WTC11 (cell line): ENCODE measurements around the gene MYOM1. TPM values are rescaled to one million over a fixed set of nuclear protein-coding genes. Genes with fewer than 3 reads are reported as not detected.

ENCODE experiments used
- ATAC-seq: fragments of 200-7000 bp; cut with Tn5 transposase; 2 replicates; pipeline ENCODE4 v1.10.0; 2021; ENCODE audit warnings: mild to moderate bottlenecking, moderate library complexity
- CTCF ChIA-PET: fragments of 300-600 bp; sonication (Branson Sonifier 250); formaldehyde crosslinking; loops from one replicate; lab custom pipeline; 2021; ENCODE audit warnings: antibody characterized with exemption; lab: Charles Lee
- POLR2A ChIA-PET: fragments of 350-600 bp; sonication (Branson Sonifier 250); formaldehyde crosslinking; loops from one replicate; lab custom pipeline; 2021; ENCODE audit warnings: antibody characterized with exemption; lab: Charles Lee
- DNase-seq: peaks from one replicate; pipeline ENCODE4 v3.0.0; 2021; ENCODE audit warnings: low spot score
- H3K27ac Mint-ChIP-seq: 2 replicates; pipeline ENCODE4 v1.8.0; 2021; ENCODE audit warnings: mixed read lengths
- H3K27me3 Mint-ChIP-seq: 2 replicates; pipeline ENCODE4 v1.8.0; 2021; ENCODE audit warnings: low read depth, mild to moderate bottlenecking, moderate library complexity, mixed read lengths
- H3K36me3 Mint-ChIP-seq: 2 replicates; pipeline ENCODE4 v1.8.0; 2021; ENCODE audit warnings: mixed read lengths
- H3K4me1 Mint-ChIP-seq: 2 replicates; pipeline ENCODE4 v1.8.0; 2022; ENCODE audit warnings: mixed read lengths
- H3K4me3 Mint-ChIP-seq: 2 replicates; pipeline ENCODE4 v1.8.0; 2021; ENCODE audit warnings: mild to moderate bottlenecking, moderate library complexity, mixed read lengths
- H3K9me3 Mint-ChIP-seq: 2 replicates; pipeline ENCODE4 v1.8.0; 2021; ENCODE audit warnings: mixed read lengths
- CBFB ChIP-seq: sonication (generic); formaldehyde crosslinking; IDR thresholded peaks from 2 replicates; pipeline ENCODE4 v1.8.1; 2022; ENCODE audit warnings: mild to moderate bottlenecking, low read depth, missing genetic modification reagents
- CREB1 ChIP-seq: sonication (generic); formaldehyde crosslinking; IDR thresholded peaks from 2 replicates; pipeline ENCODE4 v1.8.0; 2023; ENCODE audit warnings: mild to moderate bottlenecking, missing genetic modification reagents
- ETV6 ChIP-seq: sonication (generic); formaldehyde crosslinking; IDR thresholded peaks from 2 replicates; pipeline ENCODE4 v1.8.1; 2022; ENCODE audit warnings: mild to moderate bottlenecking, missing genetic modification reagents
- GRHL2 ChIP-seq: fragments of 250-450 bp; sonication (Bioruptor Pico); IDR thresholded peaks from 2 replicates; pipeline ENCODE4 v1.8.0; 2022; ENCODE audit warnings: mild to moderate bottlenecking, moderate library complexity; ENCODE audit not compliant: insufficient replicate concordance, severe bottlenecking
- MYBL2 ChIP-seq: sonication (generic); formaldehyde crosslinking; IDR thresholded peaks from 2 replicates; pipeline ENCODE4 v1.8.1; 2023; ENCODE audit warnings: mild to moderate bottlenecking, moderate library complexity, missing genetic modification reagents
- NR1H2 ChIP-seq: sonication (generic); formaldehyde crosslinking; IDR thresholded peaks from 2 replicates; pipeline ENCODE4 v1.9.0; 2021; ENCODE audit warnings: mild to moderate bottlenecking, moderate library complexity, missing genetic modification reagents
- RELA ChIP-seq: sonication (generic); formaldehyde crosslinking; IDR thresholded peaks from 2 replicates; pipeline ENCODE4 v1.8.1; 2022; ENCODE audit warnings: missing genetic modification reagents, mild to moderate bottlenecking, borderline replicate concordance
- ZNF232 ChIP-seq: sonication (generic); formaldehyde crosslinking; IDR thresholded peaks from 2 replicates; pipeline ENCODE4 v1.8.0; 2022; ENCODE audit warnings: mild to moderate bottlenecking, missing genetic modification reagents
- total RNA-seq: library from RNA; stranded (reverse); gene quantifications from 3 replicates; pipeline ENCODE4 v1.2.3, GENCODE V29; 2021
- TF ChIP-seq, protein P1 (sequence below): sonication (generic); formaldehyde crosslinking; IDR thresholded peaks from 2 replicates; pipeline ENCODE4 v1.8.0; 2022; ENCODE audit warnings: mild to moderate bottlenecking, missing genetic modification reagents
- TF ChIP-seq, protein P2 (sequence below): sonication (generic); formaldehyde crosslinking; IDR thresholded peaks from 2 replicates; pipeline ENCODE4 v1.8.1; 2023; ENCODE audit warnings: mild to moderate bottlenecking, missing genetic modification reagents
- TF ChIP-seq, protein P3 (sequence below): sonication (generic); formaldehyde crosslinking; IDR thresholded peaks from 2 replicates; pipeline ENCODE4 v1.8.1; 2022; ENCODE audit warnings: missing genetic modification reagents, borderline replicate concordance
- TF ChIP-seq, protein P4 (sequence below): sonication (generic); formaldehyde crosslinking; conservative IDR thresholded peaks from 2 replicates; pipeline ENCODE4 v1.8.1; 2022; ENCODE audit warnings: mild to moderate bottlenecking, missing genetic modification reagents
- TF ChIP-seq, protein P5 (sequence below): sonication (generic); formaldehyde crosslinking; IDR thresholded peaks from 2 replicates; pipeline ENCODE4 v1.8.0; 2023; ENCODE audit warnings: mild to moderate bottlenecking, missing genetic modification reagents
- TF ChIP-seq, protein P6 (sequence below): sonication (generic); formaldehyde crosslinking; IDR thresholded peaks from 2 replicates; pipeline ENCODE4 v1.8.1; 2022; ENCODE audit warnings: low read depth, mild to moderate bottlenecking, moderate library complexity, missing genetic modification reagents, borderline replicate concordance
- TF ChIP-seq, protein P7 (sequence below): sonication (generic); formaldehyde crosslinking; IDR thresholded peaks from 2 replicates; pipeline ENCODE4 v1.8.0; 2022; ENCODE audit warnings: mild to moderate bottlenecking, missing genetic modification reagents
- TF ChIP-seq, protein P8 (sequence below): sonication (generic); formaldehyde crosslinking; IDR thresholded peaks from 2 replicates; pipeline ENCODE4 v1.8.1; 2022; ENCODE audit warnings: low read depth, missing genetic modification reagents, borderline replicate concordance
- TF ChIP-seq, protein P9 (sequence below): fragments of 250-450 bp; sonication (Bioruptor Pico); conservative IDR thresholded peaks from 2 replicates; pipeline ENCODE4 v1.9.0; 2021; ENCODE audit warnings: mild to moderate bottlenecking

The MYOM1 gene
- total RNA-seq, 1 experiment from 2014 or later = 0.35 TPM

DNA sequence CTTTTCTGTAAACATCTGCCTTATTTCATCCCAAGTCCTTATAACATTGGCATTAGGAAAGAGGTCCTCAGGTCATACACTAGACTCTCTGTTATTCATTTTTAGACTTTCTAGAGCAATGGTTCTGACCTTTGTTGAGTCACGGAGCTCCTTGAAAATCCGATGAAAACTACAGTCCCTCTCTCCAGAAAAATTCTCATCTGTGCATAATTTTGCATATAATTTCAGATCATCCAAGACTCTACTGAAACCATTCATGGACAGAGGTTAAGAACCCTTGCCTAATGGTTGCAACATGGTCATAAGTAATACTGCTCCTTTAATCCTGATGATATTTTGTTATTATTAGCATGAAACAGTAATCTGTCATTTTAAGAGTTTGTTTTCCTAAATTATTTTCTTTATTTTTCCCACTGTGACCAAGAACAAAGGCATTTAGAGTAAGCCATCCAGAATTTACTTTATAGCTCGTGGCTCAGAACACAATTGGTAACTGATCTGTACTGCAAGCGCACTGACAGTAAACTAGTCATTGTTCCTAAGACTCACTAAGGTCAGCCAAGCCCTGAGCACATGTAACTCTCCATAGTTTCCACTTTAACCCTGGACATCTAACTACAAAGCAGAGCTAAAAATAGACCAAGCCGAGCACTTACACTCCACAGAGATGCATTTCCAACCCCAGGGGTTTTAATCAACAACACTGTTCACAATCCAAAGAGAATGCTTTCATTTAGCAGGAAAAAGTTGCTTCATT is 8.4 kb downstream of the MYOM1 start:
- no peak overlapping the region for H3K4me3 Mint-ChIP-seq
- H3K27ac Mint-ChIP-seq = no peak overlapping the region
- no peak for DNase-seq
- peaks cover 4% of the 10 kb centered on the region; the same call in 1 of the 2 replicates for H3K9me3 Mint-ChIP-seq
- no peak for TF ChIP-seq NR1H2
- peaks cover 15% of the 10 kb centered on the region for H3K4me1 Mint-ChIP-seq
- ATAC-seq = no peak
- H3K36me3 Mint-ChIP-seq = no peaks in the 10 kb centered on the region
- H3K27me3 Mint-ChIP-seq = no peaks in the 10 kb centered on the region; the same call in 1 of the 2 replicates
- CTCF ChIA-PET = no interaction called here
- POLR2A ChIA-PET = no interaction called here

DNA sequence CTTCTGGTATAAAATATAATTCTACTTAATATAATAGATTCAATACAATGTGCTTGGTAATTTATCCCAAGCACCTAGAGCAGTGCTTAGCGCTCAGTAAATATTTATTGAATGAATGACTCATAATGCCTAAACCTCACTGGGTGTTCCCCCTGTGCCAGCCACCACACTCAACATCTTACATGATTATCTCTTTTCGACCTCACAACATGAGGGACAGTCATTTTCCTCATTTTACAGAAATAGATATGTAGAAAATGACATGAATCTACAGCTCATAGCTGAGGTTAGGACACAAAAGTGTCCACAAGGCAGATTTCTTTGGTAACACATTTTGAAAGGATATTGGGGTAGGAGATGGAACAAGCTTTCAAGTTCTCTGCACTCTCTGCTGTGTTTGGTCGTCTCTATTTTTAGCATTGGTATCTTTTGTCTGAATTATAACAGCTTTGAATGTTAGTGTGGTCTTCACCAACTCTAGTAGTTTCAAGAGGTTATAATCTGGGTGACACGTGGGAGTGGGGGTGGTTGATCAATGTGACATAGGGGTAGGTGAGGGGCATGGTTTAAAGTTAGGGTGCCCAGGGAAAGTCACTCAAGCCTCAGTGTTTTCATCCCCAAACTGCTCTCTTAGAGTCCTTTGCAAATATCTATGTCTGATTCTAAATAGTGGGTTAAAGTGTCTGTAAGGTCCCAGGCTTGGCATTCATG is 9.8 kb downstream of the MYOM1 start:
- Mint-ChIP-seq H3K27ac (no peak overlapping the region), H3K4me1 (peaks cover 15% of the 10 kb centered on the region), H3K4me3 (no peak overlapping the region), H3K36me3 (no peaks in the 10 kb centered on the region), H3K9me3 (peaks cover 7% of the 10 kb centered on the region), H3K27me3 (no peaks in the 10 kb centered on the region)
- ChIA-PET CTCF (no interaction called here), POLR2A (no interaction called here)
- TF ChIP-seq RELA (CRISPR knock-in tag) (no peak), GRHL2 (CRISPR knock-in tag) (no peak), MYBL2 (no peak), ETV6 (CRISPR knock-in tag) (no peak), CREB1 (no peak), ZNF232 (no peak), CBFB (no peak)
- TF ChIP-seq, protein P1, sequence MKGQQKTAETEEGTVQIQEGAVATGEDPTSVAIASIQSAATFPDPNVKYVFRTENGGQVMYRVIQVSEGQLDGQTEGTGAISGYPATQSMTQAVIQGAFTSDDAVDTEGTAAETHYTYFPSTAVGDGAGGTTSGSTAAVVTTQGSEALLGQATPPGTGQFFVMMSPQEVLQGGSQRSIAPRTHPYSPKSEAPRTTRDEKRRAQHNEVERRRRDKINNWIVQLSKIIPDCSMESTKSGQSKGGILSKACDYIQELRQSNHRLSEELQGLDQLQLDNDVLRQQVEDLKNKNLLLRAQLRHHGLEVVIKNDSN = no peak
- TF ChIP-seq, protein P2, sequence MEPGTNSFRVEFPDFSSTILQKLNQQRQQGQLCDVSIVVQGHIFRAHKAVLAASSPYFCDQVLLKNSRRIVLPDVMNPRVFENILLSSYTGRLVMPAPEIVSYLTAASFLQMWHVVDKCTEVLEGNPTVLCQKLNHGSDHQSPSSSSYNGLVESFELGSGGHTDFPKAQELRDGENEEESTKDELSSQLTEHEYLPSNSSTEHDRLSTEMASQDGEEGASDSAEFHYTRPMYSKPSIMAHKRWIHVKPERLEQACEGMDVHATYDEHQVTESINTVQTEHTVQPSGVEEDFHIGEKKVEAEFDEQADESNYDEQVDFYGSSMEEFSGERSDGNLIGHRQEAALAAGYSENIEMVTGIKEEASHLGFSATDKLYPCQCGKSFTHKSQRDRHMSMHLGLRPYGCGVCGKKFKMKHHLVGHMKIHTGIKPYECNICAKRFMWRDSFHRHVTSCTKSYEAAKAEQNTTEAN (CRISPR knock-in tag) = no peak
- TF ChIP-seq, protein P3, sequence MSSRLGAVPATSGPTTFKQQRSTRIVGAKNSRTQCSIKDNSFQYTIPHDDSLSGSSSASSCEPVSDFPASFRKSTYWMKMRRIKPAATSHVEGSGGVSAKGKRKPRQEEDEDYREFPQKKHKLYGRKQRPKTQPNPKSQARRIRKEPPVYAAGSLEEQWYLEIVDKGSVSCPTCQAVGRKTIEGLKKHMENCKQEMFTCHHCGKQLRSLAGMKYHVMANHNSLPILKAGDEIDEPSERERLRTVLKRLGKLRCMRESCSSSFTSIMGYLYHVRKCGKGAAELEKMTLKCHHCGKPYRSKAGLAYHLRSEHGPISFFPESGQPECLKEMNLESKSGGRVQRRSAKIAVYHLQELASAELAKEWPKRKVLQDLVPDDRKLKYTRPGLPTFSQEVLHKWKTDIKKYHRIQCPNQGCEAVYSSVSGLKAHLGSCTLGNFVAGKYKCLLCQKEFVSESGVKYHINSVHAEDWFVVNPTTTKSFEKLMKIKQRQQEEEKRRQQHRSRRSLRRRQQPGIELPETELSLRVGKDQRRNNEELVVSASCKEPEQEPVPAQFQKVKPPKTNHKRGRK = no peak
- TF ChIP-seq, protein P4, sequence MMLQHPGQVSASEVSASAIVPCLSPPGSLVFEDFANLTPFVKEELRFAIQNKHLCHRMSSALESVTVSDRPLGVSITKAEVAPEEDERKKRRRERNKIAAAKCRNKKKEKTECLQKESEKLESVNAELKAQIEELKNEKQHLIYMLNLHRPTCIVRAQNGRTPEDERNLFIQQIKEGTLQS = no peak
- TF ChIP-seq, protein P5, sequence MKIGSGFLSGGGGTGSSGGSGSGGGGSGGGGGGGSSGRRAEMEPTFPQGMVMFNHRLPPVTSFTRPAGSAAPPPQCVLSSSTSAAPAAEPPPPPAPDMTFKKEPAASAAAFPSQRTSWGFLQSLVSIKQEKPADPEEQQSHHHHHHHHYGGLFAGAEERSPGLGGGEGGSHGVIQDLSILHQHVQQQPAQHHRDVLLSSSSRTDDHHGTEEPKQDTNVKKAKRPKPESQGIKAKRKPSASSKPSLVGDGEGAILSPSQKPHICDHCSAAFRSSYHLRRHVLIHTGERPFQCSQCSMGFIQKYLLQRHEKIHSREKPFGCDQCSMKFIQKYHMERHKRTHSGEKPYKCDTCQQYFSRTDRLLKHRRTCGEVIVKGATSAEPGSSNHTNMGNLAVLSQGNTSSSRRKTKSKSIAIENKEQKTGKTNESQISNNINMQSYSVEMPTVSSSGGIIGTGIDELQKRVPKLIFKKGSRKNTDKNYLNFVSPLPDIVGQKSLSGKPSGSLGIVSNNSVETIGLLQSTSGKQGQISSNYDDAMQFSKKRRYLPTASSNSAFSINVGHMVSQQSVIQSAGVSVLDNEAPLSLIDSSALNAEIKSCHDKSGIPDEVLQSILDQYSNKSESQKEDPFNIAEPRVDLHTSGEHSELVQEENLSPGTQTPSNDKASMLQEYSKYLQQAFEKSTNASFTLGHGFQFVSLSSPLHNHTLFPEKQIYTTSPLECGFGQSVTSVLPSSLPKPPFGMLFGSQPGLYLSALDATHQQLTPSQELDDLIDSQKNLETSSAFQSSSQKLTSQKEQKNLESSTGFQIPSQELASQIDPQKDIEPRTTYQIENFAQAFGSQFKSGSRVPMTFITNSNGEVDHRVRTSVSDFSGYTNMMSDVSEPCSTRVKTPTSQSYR = no peak
- TF ChIP-seq, protein P6, sequence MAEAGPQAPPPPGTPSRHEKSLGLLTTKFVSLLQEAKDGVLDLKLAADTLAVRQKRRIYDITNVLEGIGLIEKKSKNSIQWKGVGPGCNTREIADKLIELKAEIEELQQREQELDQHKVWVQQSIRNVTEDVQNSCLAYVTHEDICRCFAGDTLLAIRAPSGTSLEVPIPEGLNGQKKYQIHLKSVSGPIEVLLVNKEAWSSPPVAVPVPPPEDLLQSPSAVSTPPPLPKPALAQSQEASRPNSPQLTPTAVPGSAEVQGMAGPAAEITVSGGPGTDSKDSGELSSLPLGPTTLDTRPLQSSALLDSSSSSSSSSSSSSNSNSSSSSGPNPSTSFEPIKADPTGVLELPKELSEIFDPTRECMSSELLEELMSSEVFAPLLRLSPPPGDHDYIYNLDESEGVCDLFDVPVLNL (CRISPR knock-in tag) = no peak
- TF ChIP-seq, protein P7, sequence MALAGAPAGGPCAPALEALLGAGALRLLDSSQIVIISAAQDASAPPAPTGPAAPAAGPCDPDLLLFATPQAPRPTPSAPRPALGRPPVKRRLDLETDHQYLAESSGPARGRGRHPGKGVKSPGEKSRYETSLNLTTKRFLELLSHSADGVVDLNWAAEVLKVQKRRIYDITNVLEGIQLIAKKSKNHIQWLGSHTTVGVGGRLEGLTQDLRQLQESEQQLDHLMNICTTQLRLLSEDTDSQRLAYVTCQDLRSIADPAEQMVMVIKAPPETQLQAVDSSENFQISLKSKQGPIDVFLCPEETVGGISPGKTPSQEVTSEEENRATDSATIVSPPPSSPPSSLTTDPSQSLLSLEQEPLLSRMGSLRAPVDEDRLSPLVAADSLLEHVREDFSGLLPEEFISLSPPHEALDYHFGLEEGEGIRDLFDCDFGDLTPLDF (CRISPR knock-in tag) = no peak
- TF ChIP-seq, protein P8, sequence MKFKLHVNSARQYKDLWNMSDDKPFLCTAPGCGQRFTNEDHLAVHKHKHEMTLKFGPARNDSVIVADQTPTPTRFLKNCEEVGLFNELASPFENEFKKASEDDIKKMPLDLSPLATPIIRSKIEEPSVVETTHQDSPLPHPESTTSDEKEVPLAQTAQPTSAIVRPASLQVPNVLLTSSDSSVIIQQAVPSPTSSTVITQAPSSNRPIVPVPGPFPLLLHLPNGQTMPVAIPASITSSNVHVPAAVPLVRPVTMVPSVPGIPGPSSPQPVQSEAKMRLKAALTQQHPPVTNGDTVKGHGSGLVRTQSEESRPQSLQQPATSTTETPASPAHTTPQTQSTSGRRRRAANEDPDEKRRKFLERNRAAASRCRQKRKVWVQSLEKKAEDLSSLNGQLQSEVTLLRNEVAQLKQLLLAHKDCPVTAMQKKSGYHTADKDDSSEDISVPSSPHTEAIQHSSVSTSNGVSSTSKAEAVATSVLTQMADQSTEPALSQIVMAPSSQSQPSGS (CRISPR knock-in tag) = no peak
- TF ChIP-seq, protein P9, sequence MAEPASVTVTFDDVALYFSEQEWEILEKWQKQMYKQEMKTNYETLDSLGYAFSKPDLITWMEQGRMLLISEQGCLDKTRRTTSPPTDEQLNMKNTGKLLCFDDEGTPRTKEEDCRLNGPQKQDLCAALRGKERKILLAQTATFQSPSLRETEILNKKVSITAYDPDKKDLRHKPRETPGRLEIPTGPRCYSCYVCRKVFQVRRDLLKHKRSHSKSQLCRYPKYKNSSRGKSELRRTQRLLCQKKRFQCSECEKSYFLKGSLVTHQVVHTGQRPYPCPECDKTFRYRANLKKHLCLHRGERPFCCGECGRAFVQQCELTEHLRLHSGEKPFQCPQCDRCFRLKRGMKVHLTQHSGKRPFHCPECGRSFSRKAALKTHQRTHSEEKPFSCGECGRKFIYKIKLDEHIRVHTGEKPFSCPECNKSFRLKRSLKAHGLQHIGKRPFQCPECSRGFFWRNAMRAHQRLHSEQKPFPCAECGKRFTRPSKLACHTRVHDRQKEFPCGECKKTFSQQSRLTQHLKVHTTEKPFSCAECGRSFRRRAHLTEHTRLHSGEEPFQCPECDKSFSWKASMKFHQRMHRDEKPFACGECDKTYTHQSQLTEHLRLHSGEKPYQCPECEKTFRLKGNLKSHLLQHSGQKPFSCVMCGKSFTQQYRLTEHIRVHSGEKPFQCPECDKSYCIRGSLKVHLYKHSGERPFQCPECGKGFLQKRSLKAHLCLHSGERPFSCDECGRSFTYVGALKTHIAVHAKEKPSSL (CRISPR knock-in tag) = no peak
- DNase-seq (no peak), ATAC-seq (no peak)
